Smooth muscle cell of the brain vasculature (primary cell): ENCODE results near the gene COLEC11.

ENCODE experiments used
- DNase-seq: peaks from one replicate; pipeline ENCODE4 v3.0.0-alpha.2; 2012; ENCODE audit warnings: low read depth, low spot score

The COLEC11 gene

DNA sequence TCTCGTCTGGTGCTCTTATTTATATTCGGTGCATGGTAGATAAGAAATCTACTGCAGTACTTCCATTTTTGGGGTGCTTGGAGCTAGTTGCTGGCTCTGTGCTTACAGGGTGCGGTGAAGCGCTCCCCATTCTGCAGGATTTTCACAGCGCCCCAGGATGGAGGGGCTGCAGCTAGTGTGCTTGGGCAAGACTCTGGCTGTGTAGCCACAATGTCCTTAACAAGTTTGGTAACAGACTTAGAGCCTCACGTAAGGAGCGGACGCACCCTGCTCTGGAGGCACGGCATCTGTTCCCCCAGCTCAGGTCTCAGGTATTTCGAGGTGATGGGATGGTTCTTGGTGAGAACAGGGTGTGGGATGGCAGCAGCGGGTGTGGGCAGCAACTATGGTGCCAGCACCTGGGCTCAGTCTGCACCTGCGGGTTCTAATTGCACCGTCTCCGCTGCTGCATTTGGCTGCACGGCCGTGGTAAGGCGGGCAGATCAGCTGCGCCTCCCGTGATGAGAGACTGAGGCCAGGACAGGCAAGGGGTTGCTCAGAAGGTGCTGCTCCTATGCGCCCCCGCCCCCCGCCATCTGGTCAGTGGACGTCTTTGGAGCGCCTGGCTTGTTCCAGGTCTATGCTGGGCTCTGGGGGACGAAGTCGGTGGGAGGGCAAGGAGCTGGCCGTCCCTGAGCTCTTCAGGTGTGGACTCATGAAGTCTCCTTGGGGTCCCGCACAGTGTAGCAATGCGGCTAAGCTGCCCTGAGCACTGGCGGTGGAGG, 43.0 kb downstream of the COLEC11 start:
- DNase-seq = no peak

DNA sequence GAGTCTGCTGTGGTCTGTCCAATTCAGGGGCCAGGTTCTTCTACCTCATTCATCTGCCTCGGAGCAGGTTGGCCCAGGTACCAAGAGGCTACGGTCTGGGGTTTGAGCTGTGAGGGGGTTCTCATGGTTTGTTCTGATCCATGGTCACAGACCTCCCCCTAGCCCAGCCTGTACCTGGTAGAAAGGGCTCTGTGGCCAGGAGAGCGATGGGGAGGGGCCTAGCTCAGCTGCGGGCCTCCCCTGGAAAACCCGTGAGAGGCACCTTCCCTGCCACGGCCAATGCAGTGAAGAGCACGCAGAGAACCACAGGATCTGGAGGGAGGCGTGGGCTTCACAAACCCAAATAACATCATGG, 43.5 kb downstream of the COLEC11 start:
- DNase-seq = no peak

DNA sequence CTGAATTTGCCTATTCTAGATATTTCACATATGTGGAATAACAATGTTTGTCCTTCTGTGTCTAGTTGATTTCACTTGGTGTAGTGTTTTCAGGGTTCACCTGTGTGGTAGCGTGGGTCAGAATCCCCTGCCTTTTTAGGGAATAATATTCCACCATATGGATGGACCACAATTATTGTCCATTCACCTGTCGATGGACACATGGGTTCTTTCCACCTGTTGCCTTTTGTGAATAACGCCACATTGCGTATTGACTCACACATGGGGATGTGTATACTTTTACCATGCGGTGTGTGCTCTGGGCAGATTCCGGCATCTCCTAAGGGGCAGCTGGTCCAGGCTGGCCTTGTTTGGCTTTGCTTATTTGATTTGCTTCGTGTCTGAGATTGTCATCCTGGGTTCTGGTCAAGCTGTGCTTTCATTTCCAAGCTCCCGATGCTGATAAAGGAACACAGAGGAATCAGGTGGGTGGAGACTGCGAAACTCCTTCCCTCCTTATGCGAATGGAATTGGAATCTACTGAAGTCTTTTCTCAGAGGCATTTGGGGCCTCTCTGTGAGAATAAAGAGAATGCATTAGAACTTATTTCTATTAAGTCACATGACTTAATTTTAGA, 44.2 kb downstream of the COLEC11 start:
- no peak for DNase-seq

- no peak for DNase-seq
Observed at GRCh38 chr2:3639653-3640052, 44.7 kb downstream of the COLEC11 start.

- DNase-seq = no peak
Observed at GRCh38 chr2:3641181-3641580, 46.3 kb downstream of the COLEC11 start.

GRCh38 chr2:3641841-3642421, 47.0 kb downstream of the COLEC11 start:
- no peak for DNase-seq

- no peak for DNase-seq
Observed at GRCh38 chr2:3642521-3643215, 47.8 kb downstream of the COLEC11 start.

GRCh38 chr2:3643371-3644245, 48.7 kb downstream of the COLEC11 start:
- DNase-seq = no peak

DNA sequence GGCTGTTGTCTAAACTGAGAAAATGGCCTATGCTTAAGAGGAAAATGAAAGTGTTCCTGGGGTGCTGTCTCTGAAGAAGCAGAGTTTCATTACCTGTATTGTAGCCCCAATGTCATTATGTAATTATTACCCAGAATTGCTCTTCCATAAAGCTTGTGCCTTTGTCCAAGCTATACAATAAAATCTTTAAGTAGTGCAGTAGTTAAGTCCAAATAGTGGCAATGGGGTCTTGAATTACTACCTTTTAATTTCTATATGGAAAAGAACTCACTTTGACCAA, 49.3 kb downstream of the COLEC11 start:
- DNase-seq = no peak

DNA sequence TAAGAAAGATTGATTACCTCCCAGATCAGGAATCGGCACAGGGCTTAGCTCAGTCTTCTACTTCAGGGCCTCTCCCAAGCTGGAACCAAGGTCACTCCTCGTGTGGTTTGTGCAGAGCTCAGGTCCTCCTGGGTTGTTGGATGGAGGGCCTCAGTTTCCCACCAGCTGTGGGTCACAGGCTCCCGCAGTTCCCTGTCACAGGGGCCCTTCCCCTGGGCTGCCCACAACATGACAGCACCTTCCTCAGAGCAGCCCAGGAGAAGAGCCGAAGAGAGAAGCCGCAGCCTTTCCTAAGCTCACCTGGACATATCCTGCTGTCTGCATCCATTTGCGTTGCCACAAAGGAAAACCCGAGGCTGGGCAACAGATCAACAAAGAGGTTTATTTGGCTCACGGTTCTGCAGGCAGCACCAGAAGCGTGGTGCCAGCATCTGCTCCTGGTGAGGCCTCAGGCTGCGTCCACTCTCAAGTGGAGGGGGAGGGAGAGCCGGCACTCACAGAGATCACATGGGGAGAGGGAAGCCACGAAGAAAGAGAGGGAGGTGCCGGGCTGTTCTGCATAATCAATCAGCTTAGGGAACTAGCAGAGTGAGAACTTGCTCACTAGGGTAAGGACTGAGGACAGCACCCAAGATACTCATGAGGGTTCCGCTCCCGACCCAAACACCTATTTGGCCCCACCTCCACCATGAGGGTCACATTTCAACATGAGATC, 50.1 kb downstream of the COLEC11 start:
- DNase-seq = no peak

- DNase-seq = no peak
Observed at GRCh38 chr2:3645745-3646389, 51.0 kb downstream of the COLEC11 start.

DNA sequence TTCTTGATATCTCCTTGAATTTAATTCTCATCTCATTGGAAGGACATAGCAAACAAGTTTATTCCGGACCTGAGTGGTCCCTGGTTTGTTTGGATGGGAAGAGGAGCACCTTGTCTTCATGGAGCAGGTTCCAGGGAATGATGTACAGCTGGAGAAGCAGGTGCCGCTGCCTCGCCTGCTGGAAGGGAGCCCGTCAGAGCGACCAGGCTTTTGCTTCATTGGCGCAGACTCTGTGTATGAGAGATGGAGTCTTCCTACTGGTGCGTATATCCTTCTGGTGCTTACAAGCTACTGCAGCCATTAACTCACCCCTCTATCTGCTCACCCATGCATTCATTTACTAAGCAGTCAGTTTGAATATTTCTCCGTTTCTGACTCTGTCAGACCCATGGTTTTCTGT, 51.5 kb downstream of the COLEC11 start:
- DNase-seq = no peak

DNA sequence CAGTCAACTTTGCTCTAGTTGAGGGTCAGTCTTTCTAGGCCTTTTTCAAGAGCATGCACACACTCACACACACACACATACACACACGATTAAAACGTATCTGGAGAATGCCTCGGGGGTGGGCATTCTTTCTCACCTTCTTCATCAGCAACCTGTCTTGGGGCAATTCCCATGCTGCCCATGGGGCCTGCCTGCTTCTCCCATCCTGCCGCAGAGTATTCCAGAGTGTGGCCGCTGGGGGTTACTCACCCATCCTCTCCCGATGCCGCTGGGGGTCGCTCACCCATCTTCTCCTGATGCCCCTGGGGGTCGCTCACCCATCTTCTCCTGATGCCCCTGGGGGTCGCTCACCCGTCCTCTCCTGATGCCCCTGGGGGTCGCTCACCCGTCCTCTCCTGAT, 52.3 kb downstream of the COLEC11 start:
- DNase-seq = no peak

GRCh38 chr2:3647831-3648651, 53.1 kb downstream of the COLEC11 start:
- DNase-seq = no peak

GRCh38 chr2:3648652-3649177, 53.8 kb downstream of the COLEC11 start:
- DNase-seq = no peak

- DNase-seq = no peak
Observed at GRCh38 chr2:3649581-3649980, 54.7 kb downstream of the COLEC11 start.

DNA sequence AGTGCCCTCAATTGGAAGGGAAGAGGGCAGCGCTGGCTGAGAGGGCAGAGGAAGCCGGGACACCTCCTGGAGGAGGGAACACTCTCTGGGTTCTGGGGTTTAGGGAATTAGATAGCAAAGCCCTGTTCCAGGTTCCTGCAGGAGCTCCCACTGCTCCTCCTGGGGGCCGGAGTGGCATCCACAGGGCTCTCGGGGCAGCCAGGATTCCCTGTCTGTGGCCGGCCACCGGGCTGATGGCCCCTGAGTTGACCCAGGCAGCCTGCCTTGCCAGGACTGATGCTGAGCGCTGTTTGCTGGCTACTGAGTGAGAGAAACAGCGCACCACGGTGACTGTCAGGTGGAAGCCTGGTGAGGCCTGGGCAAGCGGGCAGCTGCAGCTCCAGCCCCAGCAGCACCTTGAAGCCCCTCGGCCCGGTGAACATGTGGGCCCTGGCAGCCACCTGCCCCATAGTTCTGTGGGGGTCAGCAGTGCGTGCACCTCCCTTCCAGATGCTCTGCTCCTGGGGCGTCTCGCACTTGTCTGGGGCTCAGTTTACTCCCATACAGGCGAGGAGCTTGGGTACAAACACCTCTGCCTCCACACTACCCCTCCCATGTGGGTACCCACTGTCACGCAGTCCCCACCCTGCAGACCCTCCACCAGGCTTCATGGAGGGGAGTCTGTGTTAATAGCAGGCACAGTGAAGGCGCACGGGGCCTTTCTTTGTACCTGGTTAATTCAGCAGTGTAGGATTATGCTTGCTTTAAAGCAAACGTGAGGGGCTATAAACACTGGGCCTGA, 55.4 kb downstream of the COLEC11 start:
- no peak for DNase-seq

GRCh38 chr2:3651691-3652648, 57.1 kb downstream of the COLEC11 start:
- DNase-seq = no peak
